NB4 (cell line): ENCODE results near the gene PLEKHG7.

ENCODE experiments used
- CTCF ChIP-seq: IDR thresholded peaks from one replicate; pipeline ENCODE4 v1.5.1; 2012; ENCODE audit warnings: low read depth, low read length
- MAX ChIP-seq: IDR thresholded peaks from 2 replicates; pipeline ENCODE4 v1.6.1; 2011; ENCODE audit warnings: low read depth, low read length
- MYC ChIP-seq: IDR thresholded peaks from 2 replicates; pipeline ENCODE4 v1.6.1; 2011; ENCODE audit warnings: low read depth, low read length
- POLR2A ChIP-seq: IDR thresholded peaks from 2 replicates; pipeline ENCODE4 v1.6.1; 2011; ENCODE audit warnings: mild to moderate bottlenecking; ENCODE audit not compliant: insufficient read length; ENCODE audit errors: extremely low read depth

GRCh38 chr12:92784797-92785562, 82.2 kb downstream of the PLEKHG7 start:
- TF ChIP-seq POLR2A (no peak), CTCF (peak; percentile 48), MYC (no peak), MAX (peak; percentile 90)
